Activated gamma-delta T cell treated with Interleukin-2 at 50 U/mL for 16 hours (primary cell): ENCODE data around the gene KRTAP12-4.

ENCODE experiments used
- DNase-seq: peaks from one replicate; pipeline ENCODE4 v3.0.0-alpha.2; 2020

KRTAP12-4 gene

GRCh38 chr21:44606495-44606894 is 48.0 kb downstream of the KRTAP12-4 start:
- DNase-seq: no peak
